H9 (cell line): ENCODE data around the gene ENPP6. TPM values are rescaled to one million over a fixed set of nuclear protein-coding genes. Genes with fewer than 3 reads are reported as not detected.

Experiments used
- DNase-seq: peaks from one replicate; pipeline ENCODE4 v3.0.0-alpha.2; 2017
- H2AFZ ChIP-seq: one replicate; pipeline ENCODE4 v1.6.1; 2013; ENCODE audit warnings: mild to moderate bottlenecking, low read length, control low read depth, moderate library complexity
- H2AK5ac ChIP-seq: 2 replicates; pipeline ENCODE4 v1.6.1; 2013; ENCODE audit warnings: low read length, control low read depth, mixed read lengths; ENCODE audit not compliant: insufficient read length
- H2BK120ac ChIP-seq: one replicate; pipeline ENCODE4 v1.6.1; 2013; ENCODE audit warnings: low read depth, mild to moderate bottlenecking, low read length, control low read depth, inconsistent platforms; ENCODE audit not compliant: poor library complexity, severe bottlenecking
- H2BK12ac ChIP-seq: 2 replicates; pipeline ENCODE4 v1.6.1; 2013; ENCODE audit warnings: low read length, control low read depth, mixed read lengths, low read depth; ENCODE audit not compliant: insufficient read length
- H2BK15ac ChIP-seq: 2 replicates; pipeline ENCODE4 v1.6.1; 2013; ENCODE audit warnings: low read depth, low read length, control low read depth
- H2BK20ac ChIP-seq: one replicate; pipeline ENCODE4 v1.6.1; 2013; ENCODE audit warnings: low read depth, mild to moderate bottlenecking, low read length, control low read depth, inconsistent platforms; ENCODE audit not compliant: poor library complexity, severe bottlenecking
- H2BK5ac ChIP-seq: 2 replicates; pipeline ENCODE4 v1.6.1; 2013; ENCODE audit warnings: low read length, control low read depth, mixed read lengths; ENCODE audit not compliant: insufficient read length
- H3K14ac ChIP-seq: 2 replicates; pipeline ENCODE4 v1.6.1; 2013; ENCODE audit warnings: low read length, control low read depth; ENCODE audit not compliant: insufficient read depth
- H3K18ac ChIP-seq: 2 replicates; pipeline ENCODE4 v1.6.1; 2013; ENCODE audit warnings: low read depth, mild to moderate bottlenecking, mixed read lengths, low read length, control low read depth; ENCODE audit not compliant: insufficient read length
- H3K23ac ChIP-seq: 2 replicates; pipeline ENCODE4 v1.6.1; 2013; ENCODE audit warnings: low read length, control low read depth, mixed read lengths, low read depth; ENCODE audit not compliant: insufficient read length
- H3K23me2 ChIP-seq: 2 replicates; pipeline ENCODE4 v1.6.1; 2013; ENCODE audit warnings: low read depth, mild to moderate bottlenecking, mixed read lengths, low read length, control low read depth; ENCODE audit not compliant: insufficient read length, poor library complexity, severe bottlenecking
- H3K27ac ChIP-seq: 2 replicates; pipeline ENCODE4 v1.5.1; 2013; ENCODE audit warnings: low read length, control low read depth, mixed read lengths, low read depth; ENCODE audit not compliant: insufficient read length
- H3K27me3 ChIP-seq: 2 replicates; pipeline ENCODE4 v1.6.1; 2013; ENCODE audit warnings: low read length, control low read depth, inconsistent platforms; ENCODE audit not compliant: insufficient read depth
- H3K4ac ChIP-seq: 2 replicates; pipeline ENCODE4 v1.6.1; 2013; ENCODE audit warnings: low read depth, mild to moderate bottlenecking, control low read depth, inconsistent platforms, low read length, moderate library complexity
- H3K4me1 ChIP-seq: 2 replicates; pipeline ENCODE4 v1.6.1; 2013; ENCODE audit warnings: low read length, control low read depth, inconsistent platforms; ENCODE audit not compliant: insufficient read depth
- H3K4me2 ChIP-seq: 2 replicates; pipeline ENCODE4 v1.6.1; 2013; ENCODE audit warnings: low read length, control low read depth, mixed read lengths; ENCODE audit not compliant: insufficient read length, insufficient read depth
- H3K56ac ChIP-seq: 2 replicates; pipeline ENCODE4 v1.6.1; 2013; ENCODE audit warnings: low read depth, mild to moderate bottlenecking, mixed read lengths, low read length, control low read depth; ENCODE audit not compliant: insufficient read length
- H3K79me1 ChIP-seq: 2 replicates; pipeline ENCODE4 v1.6.1; 2013; ENCODE audit warnings: low read depth, mild to moderate bottlenecking, moderate library complexity, low read length, control low read depth, inconsistent platforms; ENCODE audit not compliant: insufficient read depth, poor library complexity, severe bottlenecking
- H3K79me2 ChIP-seq: 2 replicates; pipeline ENCODE4 v1.6.1; 2013; ENCODE audit warnings: low read length, control low read depth, inconsistent platforms; ENCODE audit not compliant: insufficient read depth
- H3K9ac ChIP-seq: 2 replicates; pipeline ENCODE4 v1.6.1; 2013; ENCODE audit warnings: low read length, control low read depth, mixed read lengths; ENCODE audit not compliant: insufficient read length; ENCODE audit errors: extremely low read depth
- H3K9me3 ChIP-seq: one replicate; pipeline ENCODE4 v1.6.1; 2013; ENCODE audit warnings: low read depth, low read length, inconsistent platforms; ENCODE audit not compliant: control insufficient read depth
- H3T11ph ChIP-seq: one replicate; pipeline ENCODE4 v1.6.1; 2013; ENCODE audit warnings: mild to moderate bottlenecking, low read length, control low read depth, inconsistent platforms
- H4K20me1 ChIP-seq: one replicate; pipeline ENCODE4 v1.6.1; 2013; ENCODE audit not compliant: control insufficient read depth, insufficient read length, insufficient read depth
- H4K5ac ChIP-seq: 2 replicates; pipeline ENCODE4 v1.6.1; 2013; ENCODE audit warnings: low read depth, mild to moderate bottlenecking, mixed read lengths, low read length, control low read depth; ENCODE audit not compliant: insufficient read length
- H4K8ac ChIP-seq: replicated peaks from 2 replicates; pipeline ENCODE4 v1.6.1; 2013; ENCODE audit warnings: low read length, control low read depth, mixed read lengths, low read depth; ENCODE audit not compliant: insufficient read length
- H4K91ac ChIP-seq: 2 replicates; pipeline ENCODE4 v1.6.1; 2013; ENCODE audit warnings: low read depth, mild to moderate bottlenecking, moderate library complexity, mixed read lengths, low read length, control low read depth; ENCODE audit not compliant: insufficient read length
- H3K27ac Mint-ChIP-seq, 3 experiments: 2 replicates in 2 of 3; 3 replicates in 1 of 3; pipeline ENCODE4 v1.8.0; 2020 to 2021; ENCODE audit warnings: mixed read lengths in 3 of 3, mild to moderate bottlenecking in 1 of 3, moderate library complexity in 1 of 3
- H3K27me3 Mint-ChIP-seq: 2 replicates; pipeline ENCODE4 v1.8.0; 2021; ENCODE audit warnings: low read depth, mild to moderate bottlenecking, moderate library complexity, mixed read lengths
- H3K36me3 Mint-ChIP-seq, 3 experiments: 2 replicates in 2 of 3; 3 replicates in 1 of 3; pipeline ENCODE4 v1.8.0; 2020 to 2021; ENCODE audit warnings: low read depth in 3 of 3, mixed read lengths in 3 of 3; ENCODE audit not compliant: insufficient read depth in 1 of 3
- H3K4me1 Mint-ChIP-seq, 2 experiments: 2 replicates each; pipeline ENCODE4 v1.8.0; 2020; ENCODE audit warnings: mixed read lengths in 2 of 2
- H3K4me3 Mint-ChIP-seq, 2 experiments: 2 replicates in 1 of 2; 3 replicates in 1 of 2; pipeline ENCODE4 v1.8.0; 2020 to 2021; ENCODE audit warnings: mild to moderate bottlenecking in 2 of 2, mixed read lengths in 2 of 2, moderate library complexity in 1 of 2
- H3K9me3 Mint-ChIP-seq, 2 experiments: 2 replicates in 1 of 2; 3 replicates in 1 of 2; pipeline ENCODE4 v1.8.0; 2020; ENCODE audit warnings: mild to moderate bottlenecking in 2 of 2, mixed read lengths in 2 of 2, moderate library complexity in 1 of 2
- WGBS: extraction: QIAGEN DNeasy Blood & Tissue Kit; methylation state at CpG from one replicate; pipeline ENCODE4 v1.1.7; 2013; ENCODE audit warnings: missing lambda C conversion rate, low lambda C conversion rate, mixed read lengths; ENCODE audit not compliant: insufficient read length; ENCODE audit errors: extremely low coverage; 5-methylcytosine and 5-hydroxymethylcytosine counted together
- total RNA-seq: library from RNA; stranded (reverse); gene quantifications from 2 replicates; pipeline ENCODE4 v1.2.1, GENCODE V29; 2021
- TF ChIP-seq, protein P1 (sequence below): fragments of 200-600 bp; sonication (generic); conservative IDR thresholded peaks from 3 replicates; pipeline ENCODE4 v1.8.0; 2021; ENCODE audit warnings: antibody characterized with exemption, mild to moderate bottlenecking

Gene ENPP6
- total RNA-seq, 1 experiment from 2014 or later, result not detected

- Mint-ChIP-seq H3K4me3 (no peak overlapping the region), H3K36me3 (peaks cover 5 to 29% (median 8%) of the 10 kb centered on the region in 3 experiments; a peak in 6 of 7 replicates), H3K4me1 (no peaks in the 10 kb centered on the region), H3K27me3 (peaks cover 6% of the 10 kb centered on the region), H3K9me3 (peaks cover 33 to 42% of the 10 kb centered on the region in 2 experiments), H3K27ac (no peak overlapping the region)
- no peak overlapping the region for H3K4me2 ChIP-seq
- no peak overlapping the region for H3K27ac ChIP-seq
- H3K56ac ChIP-seq, result no peak overlapping the region
- no peaks in the 10 kb centered on the region for H3K79me2 ChIP-seq
- H3K9me3 ChIP-seq, result peaks cover 18% of the 10 kb centered on the region
- no peaks in the 10 kb centered on the region for H3K23me2 ChIP-seq
- no peak overlapping the region for H2BK15ac ChIP-seq
- H3K18ac ChIP-seq, result no peak overlapping the region
- H4K5ac ChIP-seq, result no peak overlapping the region
- no peak overlapping the region for H4K91ac ChIP-seq
- H2BK12ac ChIP-seq, result no peak overlapping the region
- no peak overlapping the region for H2BK20ac ChIP-seq
- H3K4ac ChIP-seq, result no peak overlapping the region
- no peak overlapping the region for H2BK5ac ChIP-seq
- no peaks in the 10 kb centered on the region for H3K79me1 ChIP-seq
- no peaks in the 10 kb centered on the region for H3K27me3 ChIP-seq
- H3T11ph ChIP-seq, result no peak overlapping the region
- no peak overlapping the region for H3K23ac ChIP-seq
- no peak overlapping the region for H2AK5ac ChIP-seq
- no peaks in the 10 kb centered on the region for H4K20me1 ChIP-seq
- H3K9ac ChIP-seq, result no peak overlapping the region
- no peak for DNase-seq
- H2BK120ac ChIP-seq, result no peak overlapping the region
- no peak overlapping the region for H4K8ac ChIP-seq
- H3K4me1 ChIP-seq, result no peaks in the 10 kb centered on the region
- TF ChIP-seq, protein P1, sequence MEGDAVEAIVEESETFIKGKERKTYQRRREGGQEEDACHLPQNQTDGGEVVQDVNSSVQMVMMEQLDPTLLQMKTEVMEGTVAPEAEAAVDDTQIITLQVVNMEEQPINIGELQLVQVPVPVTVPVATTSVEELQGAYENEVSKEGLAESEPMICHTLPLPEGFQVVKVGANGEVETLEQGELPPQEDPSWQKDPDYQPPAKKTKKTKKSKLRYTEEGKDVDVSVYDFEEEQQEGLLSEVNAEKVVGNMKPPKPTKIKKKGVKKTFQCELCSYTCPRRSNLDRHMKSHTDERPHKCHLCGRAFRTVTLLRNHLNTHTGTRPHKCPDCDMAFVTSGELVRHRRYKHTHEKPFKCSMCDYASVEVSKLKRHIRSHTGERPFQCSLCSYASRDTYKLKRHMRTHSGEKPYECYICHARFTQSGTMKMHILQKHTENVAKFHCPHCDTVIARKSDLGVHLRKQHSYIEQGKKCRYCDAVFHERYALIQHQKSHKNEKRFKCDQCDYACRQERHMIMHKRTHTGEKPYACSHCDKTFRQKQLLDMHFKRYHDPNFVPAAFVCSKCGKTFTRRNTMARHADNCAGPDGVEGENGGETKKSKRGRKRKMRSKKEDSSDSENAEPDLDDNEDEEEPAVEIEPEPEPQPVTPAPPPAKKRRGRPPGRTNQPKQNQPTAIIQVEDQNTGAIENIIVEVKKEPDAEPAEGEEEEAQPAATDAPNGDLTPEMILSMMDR, result no peak
- no peak overlapping the region for H3K14ac ChIP-seq
- H2AFZ ChIP-seq, result no peak overlapping the region
- WGBS, result no CpG with 5 or more reads among the region's 1 CpG
These were observed 81.1 kb downstream of the ENPP6 start for GRCh38 chr4:184136525-184136924.
